Right atrium auricular region (tissue), 2 donors: ENCODE measurements around the gene TMEM163. TPM values are rescaled to one million over a fixed set of nuclear protein-coding genes. Genes with fewer than 3 reads are reported as not detected.
"Not testable (repeated sequence)": the region's sequence is repeated elsewhere in the genome, so short reads cannot be mapped to it uniquely, and the experiment has no call there.

Experiments
- DNase-seq: peaks from one replicate; pipeline ENCODE4 v3.0.0-alpha.2; 2019; ENCODE audit warnings: low spot score
- H3K27ac ChIP-seq, 2 donors: fragments of 200-600 bp; sonication (generic); 1 replicate in 1 of 2; 2 replicates in 1 of 2; pipeline ENCODE4 v1.5.1; 2016 to 2019
- H3K27me3 ChIP-seq, 2 donors: fragments of 200-600 bp; sonication (generic); one replicate each; pipeline versions ENCODE4 v1.5.1 to v1.6.0; 2017 to 2019
- H3K36me3 ChIP-seq: fragments of 200-600 bp; sonication (generic); one replicate; pipeline ENCODE4 v1.5.1; 2016
- H3K4me1 ChIP-seq, 2 donors: fragments of 200-600 bp; sonication (generic); one replicate each; pipeline versions ENCODE4 v1.5.1 to v1.6.0; 2017 to 2019
- H3K4me3 ChIP-seq, 2 donors: fragments of 200-600 bp; sonication (generic); 1 replicate in 1 of 2; 2 replicates in 1 of 2; pipeline ENCODE4 v1.5.1; 2017 to 2019; ENCODE audit warnings: mild to moderate bottlenecking in 1 of 2, moderate library complexity in 1 of 2
- H3K9me3 ChIP-seq, 2 donors: fragments of 200-600 bp; sonication (generic); one replicate each; pipeline ENCODE4 v1.5.1; 2019
- CTCF ChIP-seq, 2 donors: fragments of 200-600 bp; sonication (generic); IDR thresholded peaks; one replicate each; pipeline ENCODE4 v1.5.1; 2019; ENCODE audit warnings: antibody characterized with exemption in 2 of 2
- total RNA-seq, 2 donors: library from RNA; depleted of rRNA; stranded (reverse); fragments of >200 nt; gene quantifications; one replicate each; pipeline ENCODE4 v1.1.0, GENCODE V29; 2016

Gene TMEM163
- total RNA-seq, 2 donors from 2014 or later, result 3.1 to 8.9 TPM

DNA sequence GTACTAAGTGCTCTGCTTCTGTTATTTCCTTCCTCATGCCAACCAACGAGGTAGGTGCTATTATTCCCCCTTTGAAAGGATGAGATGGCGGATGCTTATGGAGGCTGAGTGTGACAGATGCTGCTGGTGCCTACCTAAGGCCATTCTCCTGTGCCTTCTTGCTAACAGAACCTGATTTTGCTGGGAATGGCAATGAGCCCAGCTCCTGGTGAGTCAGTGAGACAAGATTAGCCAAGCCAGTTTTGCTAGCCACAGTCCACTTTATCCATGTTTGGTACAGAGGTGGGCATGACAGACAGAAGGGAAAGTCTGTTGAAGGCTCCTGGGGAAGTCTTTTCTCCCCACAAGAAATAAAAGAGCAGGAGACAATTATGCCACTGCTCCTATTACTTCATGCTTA, 43.7 kb upstream of the TMEM163 start:
- Histone ChIP-seq H3K4me3 (no peak overlapping the region), H3K36me3 (no peaks in the 10 kb centered on the region)

DNA sequence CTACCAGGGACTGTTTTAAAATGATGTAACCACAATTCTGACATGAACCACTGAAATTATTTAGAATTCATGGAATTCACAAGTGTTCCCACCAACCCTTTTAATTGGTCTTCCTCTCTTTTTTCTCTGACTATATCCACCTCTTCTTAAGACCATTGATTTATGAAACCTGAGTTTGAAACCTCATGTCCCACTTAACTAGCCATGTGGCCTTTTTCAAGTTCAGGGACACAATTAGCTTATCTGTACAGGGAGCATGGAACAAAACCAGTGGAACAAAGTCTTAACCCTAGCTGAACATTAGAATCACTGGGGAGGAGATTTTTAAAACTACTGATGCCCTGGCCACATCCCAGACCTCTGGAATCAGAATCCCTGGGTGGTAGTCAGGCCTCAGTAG, 41.6 kb upstream of the TMEM163 start:
- no peaks in the 10 kb centered on the region for H3K36me3 ChIP-seq
- H3K4me3 ChIP-seq, result no peak overlapping the region
- no peak for DNase-seq
- no peaks in the 10 kb centered on the region for H3K4me1 ChIP-seq
- TF ChIP-seq CTCF (IDR thresholded peaks at IDR 0.05), result no peak
- H3K9me3 ChIP-seq, result no peaks in the 10 kb centered on the region
- no peaks in the 10 kb centered on the region for H3K27me3 ChIP-seq
- no peak overlapping the region for H3K27ac ChIP-seq

More for the DNA sequence above, 43.7 kb upstream of the TMEM163 start:
- no peaks in the 10 kb centered on the region for H3K4me1 ChIP-seq
- no peaks in the 10 kb centered on the region for H3K9me3 ChIP-seq
- no peak for TF ChIP-seq CTCF (IDR thresholded peaks at IDR 0.05)
- no peaks in the 10 kb centered on the region for H3K27me3 ChIP-seq
- no peak for DNase-seq
- H3K27ac ChIP-seq, result no peak overlapping the region

DNA sequence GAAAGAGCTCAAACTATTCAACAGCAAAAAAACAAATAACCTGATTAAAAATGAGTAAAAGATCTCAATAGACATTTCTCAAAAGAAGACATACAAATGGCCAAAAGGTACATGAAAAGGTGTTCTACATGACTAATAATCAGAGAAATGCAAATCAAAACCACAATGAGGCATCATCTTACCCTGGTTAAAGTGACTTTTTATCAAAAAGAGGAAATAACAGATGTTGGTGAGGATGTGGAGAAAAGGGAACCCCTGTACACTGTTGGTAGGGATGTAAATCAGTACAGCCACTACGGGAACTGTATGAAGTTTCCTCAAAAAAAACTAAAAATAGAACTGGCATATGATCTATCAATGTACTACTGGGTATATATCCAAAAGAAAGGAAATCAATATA, 39.8 kb upstream of the TMEM163 start:
- Histone ChIP-seq H3K9me3 (no peaks in the 10 kb centered on the region), H3K27me3 (no peaks in the 10 kb centered on the region), H3K27ac (no peak overlapping the region), H3K36me3 (no peaks in the 10 kb centered on the region), H3K4me1 (no peaks in the 10 kb centered on the region), H3K4me3 (no peak overlapping the region)
- no peak for DNase-seq
- TF ChIP-seq CTCF (IDR thresholded peaks at IDR 0.05), result no peak

DNA sequence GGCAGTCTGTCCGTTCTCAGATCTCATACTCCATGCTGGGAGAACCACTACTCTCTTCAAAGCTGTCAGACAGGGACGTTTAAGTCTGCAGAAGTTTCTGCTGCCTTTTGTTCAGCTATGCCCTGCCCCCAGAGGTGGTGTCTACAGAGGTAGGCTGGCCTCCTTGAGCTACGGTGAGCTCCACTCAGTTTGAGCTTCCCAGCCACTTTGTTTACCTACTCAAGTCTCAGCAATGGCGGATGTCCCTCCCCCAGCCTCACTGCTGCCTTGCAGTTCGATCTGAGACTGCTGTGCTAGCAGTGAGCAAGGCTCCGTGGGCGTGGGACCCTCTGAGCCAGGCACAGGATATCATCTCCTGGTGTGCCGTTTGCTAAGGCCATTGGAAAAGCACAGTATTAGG, 33.2 kb upstream of the TMEM163 start:
- not testable (repeated sequence) for H3K9me3 ChIP-seq, DNase-seq, H3K27me3 ChIP-seq, H3K4me1 ChIP-seq, H3K36me3 ChIP-seq, H3K27ac ChIP-seq, H3K4me3 ChIP-seq

- TF ChIP-seq CTCF (IDR thresholded peaks at IDR 0.05), result no peak
- no peaks in the 10 kb centered on the region for H3K4me1 ChIP-seq
- no peak for DNase-seq
- no peak overlapping the region for H3K4me3 ChIP-seq
- H3K27me3 ChIP-seq, result no peaks in the 10 kb centered on the region
- no peaks in the 10 kb centered on the region for H3K36me3 ChIP-seq
- no peak overlapping the region for H3K27ac ChIP-seq
- H3K9me3 ChIP-seq, result no peaks in the 10 kb centered on the region
These were observed 26.7 kb upstream of the TMEM163 start for GRCh38 chr2:134745546-134745945.

DNA sequence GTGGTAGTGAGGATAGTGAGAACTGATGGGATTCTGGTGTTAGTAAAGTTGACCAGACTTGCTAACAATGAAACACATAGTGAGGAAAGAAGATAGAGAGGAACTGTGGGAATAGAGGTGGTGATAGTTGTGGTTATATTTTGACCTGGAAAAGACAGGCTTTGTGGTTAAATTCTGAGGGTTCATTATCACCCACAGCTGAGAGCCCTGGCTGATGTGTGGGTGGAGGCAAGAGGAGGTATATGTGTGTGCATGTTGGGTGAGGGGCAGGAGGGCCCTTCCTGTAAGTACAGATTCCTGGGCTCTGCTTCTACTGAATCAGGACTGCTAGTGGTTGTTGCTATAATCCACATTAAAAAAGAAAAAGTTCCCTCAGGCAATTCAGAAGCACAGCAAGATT, 26.2 kb upstream of the TMEM163 start:
- DNase-seq, result no peak
- no peak overlapping the region for H3K4me3 ChIP-seq
- H3K36me3 ChIP-seq, result no peaks in the 10 kb centered on the region
- H3K27ac ChIP-seq, result no peak overlapping the region
- no peaks in the 10 kb centered on the region for H3K27me3 ChIP-seq
- no peaks in the 10 kb centered on the region for H3K9me3 ChIP-seq
- H3K4me1 ChIP-seq, result no peaks in the 10 kb centered on the region
- no peak for TF ChIP-seq CTCF (IDR thresholded peaks at IDR 0.05)
